OCI-LY1 (cell line): ENCODE data around the gene DCUN1D2.

Experiments
- H2AFZ ChIP-seq: fragments of 200-600 bp; sonication (generic), shearing (Covaris generic); 2 replicates; pipeline ENCODE4 v1.6.0; 2014; ENCODE audit warnings: antibody characterized with exemption, mild to moderate bottlenecking, low read length
- H3F3A ChIP-seq: fragments of 200-600 bp; sonication (generic), shearing (Covaris generic); 2 replicates; pipeline ENCODE4 v1.6.0; 2014; ENCODE audit warnings: mild to moderate bottlenecking, antibody characterized with exemption, low read length, moderate library complexity; ENCODE audit not compliant: insufficient read depth
- H3K27ac ChIP-seq: fragments of 200-600 bp; sonication (generic); 2 replicates; pipeline ENCODE4 v1.5.1; 2014; ENCODE audit warnings: low read length, mixed run types, mild to moderate bottlenecking, low read depth; ENCODE audit not compliant: poor library complexity, severe bottlenecking
- H3K27me3 ChIP-seq: fragments of 200-600 bp; sonication (generic); 2 replicates; pipeline ENCODE4 v1.6.0; 2014; ENCODE audit warnings: antibody characterized with exemption, mild to moderate bottlenecking, low read length, moderate library complexity; ENCODE audit not compliant: insufficient read depth
- H3K36me3 ChIP-seq: fragments of 200-600 bp; sonication (generic); 2 replicates; pipeline ENCODE4 v1.6.1; 2014; ENCODE audit warnings: mild to moderate bottlenecking, antibody characterized with exemption, low read length, moderate library complexity, mixed read lengths; ENCODE audit not compliant: insufficient read depth
- H3K4me1 ChIP-seq: fragments of 200-600 bp; sonication (generic); 2 replicates; pipeline ENCODE4 v1.5.1; 2014; ENCODE audit warnings: mild to moderate bottlenecking, low read length, moderate library complexity; ENCODE audit not compliant: insufficient read depth, severe bottlenecking
- H3K4me2 ChIP-seq: fragments of 200-600 bp; sonication (generic), shearing (Covaris generic); 2 replicates; pipeline ENCODE4 v1.6.1; 2014; ENCODE audit warnings: low read length
- H3K4me3 ChIP-seq: fragments of 200-600 bp; sonication (generic); 2 replicates; pipeline ENCODE4 v1.5.1; 2014; ENCODE audit warnings: low read length, low read depth, mild to moderate bottlenecking, mixed read lengths; ENCODE audit not compliant: poor library complexity, severe bottlenecking
- H3K79me2 ChIP-seq: fragments of 200-600 bp; shearing (Covaris generic); 2 replicates; pipeline ENCODE4 v1.6.1; 2016; ENCODE audit warnings: mixed run types, low read length, mixed read lengths; ENCODE audit not compliant: insufficient read depth
- H3K9ac ChIP-seq: fragments of 200-600 bp; sonication (generic), shearing (Covaris generic); 2 replicates; pipeline ENCODE4 v1.6.1; 2014; ENCODE audit warnings: mild to moderate bottlenecking, low read length, mixed read lengths
- H3K9me2 ChIP-seq: fragments of 200-600 bp; sonication (generic), shearing (Covaris generic); 2 replicates; pipeline ENCODE4 v1.6.1; 2014; ENCODE audit warnings: low read depth, mild to moderate bottlenecking, low read length, mixed read lengths
- H3K9me3 ChIP-seq: fragments of 200-600 bp; shearing (Covaris generic); 2 replicates; pipeline ENCODE4 v1.6.1; 2014; ENCODE audit warnings: low read length, mixed read lengths
- H4K20me1 ChIP-seq: fragments of 200-600 bp; sonication (generic), shearing (Covaris generic); 2 replicates; pipeline ENCODE4 v1.6.0; 2016; ENCODE audit warnings: mild to moderate bottlenecking, low read length; ENCODE audit not compliant: insufficient read depth
- EZH2 ChIP-seq: fragments of 200-600 bp; sonication (generic), shearing (Covaris generic); IDR thresholded peaks from 2 replicates; pipeline ENCODE4 v1.8.0; 2017; ENCODE audit warnings: borderline replicate concordance, mixed run types, mild to moderate bottlenecking, antibody characterized with exemption, low read length, moderate library complexity, mixed read lengths
- TF ChIP-seq, protein P1 (sequence below): fragments of 200-600 bp; sonication (generic), shearing (Covaris generic); IDR thresholded peaks from 2 replicates; pipeline ENCODE4 v1.5.1; 2017; ENCODE audit warnings: mild to moderate bottlenecking, antibody characterized with exemption, low read length, moderate library complexity, mixed read lengths

The DCUN1D2 gene

DNA sequence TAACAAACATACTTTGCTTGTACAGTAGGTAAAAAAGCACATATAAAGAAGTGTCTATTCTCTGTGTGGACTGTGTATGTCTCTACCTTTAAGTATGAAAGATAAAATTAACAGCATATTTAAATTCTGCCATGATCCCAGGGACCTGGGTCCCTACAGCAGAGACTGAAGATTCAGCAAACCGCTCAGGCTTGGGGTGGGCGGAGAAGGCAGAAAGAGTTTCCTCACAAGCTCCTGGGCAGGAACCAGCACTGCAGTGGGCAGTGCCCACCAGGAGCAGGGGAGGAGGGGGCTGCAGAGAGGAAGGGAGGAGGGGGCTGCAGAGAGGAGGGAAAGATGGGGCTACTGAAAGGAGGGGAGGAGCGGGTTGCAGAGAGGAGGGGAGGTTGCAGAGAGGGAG, 81.9 kb downstream of the DCUN1D2 start:
- H3K9ac ChIP-seq = no peak overlapping the region
- no peak overlapping the region for H3K4me2 ChIP-seq
- H3K27me3 ChIP-seq = peaks cover 6% of the 10 kb centered on the region; the same call in 1 of the 2 replicates
- no peaks in the 10 kb centered on the region; the same call in 1 of the 2 replicates for H3K36me3 ChIP-seq
- H3K4me1 ChIP-seq = peaks cover 27% of the 10 kb centered on the region
- H4K20me1 ChIP-seq = no peaks in the 10 kb centered on the region
- no peak overlapping the region for H3K27ac ChIP-seq
- no peaks in the 10 kb centered on the region for H3K9me2 ChIP-seq
- peaks cover 9% of the 10 kb centered on the region; the same call in 1 of the 2 replicates for H3K9me3 ChIP-seq
- no peak overlapping the region for H2AFZ ChIP-seq
- H3K79me2 ChIP-seq = no peaks in the 10 kb centered on the region
- TF ChIP-seq, protein P1, sequence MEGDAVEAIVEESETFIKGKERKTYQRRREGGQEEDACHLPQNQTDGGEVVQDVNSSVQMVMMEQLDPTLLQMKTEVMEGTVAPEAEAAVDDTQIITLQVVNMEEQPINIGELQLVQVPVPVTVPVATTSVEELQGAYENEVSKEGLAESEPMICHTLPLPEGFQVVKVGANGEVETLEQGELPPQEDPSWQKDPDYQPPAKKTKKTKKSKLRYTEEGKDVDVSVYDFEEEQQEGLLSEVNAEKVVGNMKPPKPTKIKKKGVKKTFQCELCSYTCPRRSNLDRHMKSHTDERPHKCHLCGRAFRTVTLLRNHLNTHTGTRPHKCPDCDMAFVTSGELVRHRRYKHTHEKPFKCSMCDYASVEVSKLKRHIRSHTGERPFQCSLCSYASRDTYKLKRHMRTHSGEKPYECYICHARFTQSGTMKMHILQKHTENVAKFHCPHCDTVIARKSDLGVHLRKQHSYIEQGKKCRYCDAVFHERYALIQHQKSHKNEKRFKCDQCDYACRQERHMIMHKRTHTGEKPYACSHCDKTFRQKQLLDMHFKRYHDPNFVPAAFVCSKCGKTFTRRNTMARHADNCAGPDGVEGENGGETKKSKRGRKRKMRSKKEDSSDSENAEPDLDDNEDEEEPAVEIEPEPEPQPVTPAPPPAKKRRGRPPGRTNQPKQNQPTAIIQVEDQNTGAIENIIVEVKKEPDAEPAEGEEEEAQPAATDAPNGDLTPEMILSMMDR = no peak
- no peak for TF ChIP-seq EZH2
- H3F3A ChIP-seq = no peaks in the 10 kb centered on the region
- no peak overlapping the region for H3K4me3 ChIP-seq

DNA sequence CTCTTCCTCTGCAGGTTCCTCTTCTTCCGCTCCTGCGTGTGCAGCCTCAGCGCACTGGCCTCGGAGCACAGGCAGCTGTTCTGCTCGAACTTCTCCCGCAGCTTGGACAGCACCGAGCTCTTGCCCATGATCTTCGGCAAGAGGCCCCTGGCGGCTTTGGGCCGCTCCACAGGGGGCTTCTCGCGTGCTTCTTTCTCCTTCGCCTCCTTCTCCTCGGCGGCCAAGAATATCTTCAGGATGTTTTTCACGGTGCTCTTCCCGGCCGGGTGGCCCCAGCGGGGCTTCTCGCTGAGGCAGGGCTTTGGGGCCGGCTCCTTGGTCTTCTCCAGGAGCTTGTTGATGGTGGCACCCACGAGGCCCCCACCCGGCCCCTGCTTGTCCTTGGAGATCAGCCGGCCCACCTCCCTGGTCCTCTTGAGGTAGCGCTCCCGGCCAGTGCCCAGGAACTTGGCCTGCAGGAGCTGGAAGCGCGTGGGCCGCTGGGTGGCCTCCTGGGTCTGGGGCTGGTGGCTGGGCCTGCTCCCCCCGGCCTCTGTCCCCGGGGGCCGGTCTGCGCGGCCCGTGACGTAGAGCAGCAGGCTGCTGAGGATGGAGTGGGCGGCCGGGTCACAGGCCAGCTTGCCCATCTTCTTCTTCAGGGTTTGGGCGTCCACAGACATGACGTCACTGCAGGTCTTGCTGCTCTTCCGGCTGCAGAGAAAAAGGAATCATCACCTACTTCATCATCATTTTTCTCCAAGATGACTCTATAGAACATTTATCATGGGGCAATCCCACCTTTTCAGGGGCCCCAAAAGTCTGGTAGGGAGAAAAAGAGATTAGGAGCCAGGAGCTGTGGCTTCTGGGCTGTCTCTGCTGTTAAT, 82.7 kb downstream of the DCUN1D2 start:
- no peak overlapping the region for H2AFZ ChIP-seq
- H3K9ac ChIP-seq = peak overlapping the region; percentile 54
- H3K79me2 ChIP-seq = no peaks in the 10 kb centered on the region
- H3K9me3 ChIP-seq = peaks cover 9% of the 10 kb centered on the region; the same call in 1 of the 2 replicates
- no peak overlapping the region for H3K27ac ChIP-seq
- TF ChIP-seq, protein P1 = no peak
- no peak for TF ChIP-seq EZH2
- no peaks in the 10 kb centered on the region for H3F3A ChIP-seq
- H3K36me3 ChIP-seq = no peaks in the 10 kb centered on the region; the same call in 1 of the 2 replicates
- H3K9me2 ChIP-seq = no peaks in the 10 kb centered on the region
- peaks cover 28% of the 10 kb centered on the region for H3K4me1 ChIP-seq
- peak overlapping the region; percentile 63 for H3K4me2 ChIP-seq
- no peaks in the 10 kb centered on the region for H4K20me1 ChIP-seq
- H3K27me3 ChIP-seq = peaks cover 6% of the 10 kb centered on the region; the same call in 1 of the 2 replicates
- H3K4me3 ChIP-seq = peak overlapping the region; percentile 47

DNA sequence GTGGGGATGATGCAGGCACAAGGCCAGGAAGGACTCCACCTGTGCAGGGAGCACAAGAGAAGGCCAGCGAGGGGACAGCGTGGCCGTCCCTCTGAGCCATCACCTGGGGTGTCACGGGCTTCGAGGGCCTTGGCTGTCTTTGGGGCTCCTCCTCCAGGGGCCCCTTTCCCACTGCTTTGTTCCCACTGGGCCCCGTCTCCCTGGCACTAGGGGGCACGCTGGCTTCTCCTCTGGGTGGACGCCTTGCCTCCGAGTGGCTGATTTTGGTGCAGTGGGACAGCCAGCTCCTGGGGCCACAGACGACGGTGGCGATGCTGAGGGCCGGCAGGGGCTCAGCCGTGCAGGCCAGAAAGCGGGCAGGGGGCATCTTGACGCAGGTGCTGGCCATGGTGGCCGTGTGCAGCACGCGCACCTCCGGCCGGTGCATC, 83.4 kb downstream of the DCUN1D2 start:
- Histone ChIP-seq H3K9me3 (peaks cover 9% of the 10 kb centered on the region; the same call in 1 of the 2 replicates), H2AFZ (no peak overlapping the region), H3K9ac (peak overlapping the region; percentile 54; the same call in 1 of the 2 replicates), H3K4me2 (peak overlapping the region; percentile 63), H3F3A (no peaks in the 10 kb centered on the region), H3K9me2 (no peaks in the 10 kb centered on the region), H3K4me3 (peak overlapping the region; percentile 47), H3K79me2 (no peaks in the 10 kb centered on the region), H3K36me3 (no peaks in the 10 kb centered on the region; the same call in 1 of the 2 replicates), H3K27ac (no peak overlapping the region), H3K27me3 (peaks cover 6% of the 10 kb centered on the region; the same call in 1 of the 2 replicates), H3K4me1 (peaks cover 35% of the 10 kb centered on the region), H4K20me1 (no peaks in the 10 kb centered on the region)
- TF ChIP-seq, protein P1 = peak; percentile 19; the same call in 1 of the 2 replicates
- TF ChIP-seq EZH2 = no peak
